HepG2 (cell line): Measurements from ENCODE around the gene EFHD2. TPM values are rescaled to one million over a fixed set of nuclear protein-coding genes. Genes with fewer than 3 reads are reported as not detected.

Experiments
- ELF3 ChIP-seq: IDR thresholded peaks from 2 replicates; pipeline ENCODE4 v1.6.1; 2016; ENCODE audit warnings: missing genetic modification reagents, missing compliant biosample characterization
- ETV6 ChIP-seq: sonication (generic); formaldehyde crosslinking; conservative IDR thresholded peaks from 2 replicates; pipeline ENCODE4 v1.4.0; 2020; ENCODE audit warnings: missing genetic modification reagents
- FOXP1 ChIP-seq, 2 experiments: fragments of 450-650 bp in 1 of 2; IDR thresholded peaks; 2 replicates each; pipeline ENCODE4 v1.6.1; 2017 to 2018; ENCODE audit warnings: antibody characterized with exemption in 1 of 2
- MIER3 ChIP-seq: IDR thresholded peaks from 2 replicates; pipeline ENCODE4 v1.6.1; 2016; ENCODE audit warnings: missing compliant biosample characterization, borderline replicate concordance
- NFATC3 ChIP-seq: sonication (generic); formaldehyde crosslinking; IDR thresholded peaks from 2 replicates; pipeline ENCODE4 v1.5.1; 2020; ENCODE audit warnings: mild to moderate bottlenecking, missing genetic modification reagents
- RXRB ChIP-seq: IDR thresholded peaks from 2 replicates; pipeline ENCODE4 v1.6.1; 2016; ENCODE audit warnings: borderline replicate concordance, missing genetic modification reagents, missing compliant biosample characterization
- SRY ChIP-seq: sonication (generic); formaldehyde crosslinking; IDR thresholded peaks from 2 replicates; pipeline ENCODE4 v1.8.0; 2022; ENCODE audit warnings: mild to moderate bottlenecking, missing genetic modification reagents
- TBX2 ChIP-seq: sonication (generic); formaldehyde crosslinking; IDR thresholded peaks from 2 replicates; pipeline ENCODE4 v1.5.0; 2020; ENCODE audit warnings: missing genetic modification reagents, mild to moderate bottlenecking, borderline replicate concordance
- TOE1 ChIP-seq: sonication (generic); formaldehyde crosslinking; IDR thresholded peaks from 2 replicates; pipeline ENCODE4 v1.4.0; 2020; ENCODE audit warnings: mild to moderate bottlenecking, missing genetic modification reagents
- ZMYM3 ChIP-seq: sonication (generic); formaldehyde crosslinking; IDR thresholded peaks from 2 replicates; pipeline ENCODE4 v1.5.1; 2020; ENCODE audit warnings: mild to moderate bottlenecking, missing genetic modification reagents
- ZNF558 ChIP-seq: sonication (generic); formaldehyde crosslinking; IDR thresholded peaks from 2 replicates; pipeline ENCODE4 v1.9.0; 2022; ENCODE audit warnings: mild to moderate bottlenecking, missing genetic modification reagents, borderline replicate concordance
- ZNF569 ChIP-seq: sonication (generic); formaldehyde crosslinking; IDR thresholded peaks from 2 replicates; pipeline ENCODE4 v1.5.0; 2020; ENCODE audit warnings: mild to moderate bottlenecking, missing genetic modification reagents, moderate library complexity, borderline replicate concordance
- ZSCAN31 ChIP-seq: sonication (generic); formaldehyde crosslinking; IDR thresholded peaks from 2 replicates; pipeline ENCODE4 v1.5.0; 2020; ENCODE audit warnings: low read depth, mild to moderate bottlenecking, missing genetic modification reagents
- polyA plus RNA-seq, 8 experiments: library from polyadenylated mRNA; depleted of rRNA in 3 of 8; stranded (reverse) in 7 of 8; unstranded in 1 of 8; fragments of >200 nt; fragmentation: Illumina TruSeq in 4 of 8; extraction: Trizol in 4 of 8; gene quantifications; 2 replicates each; pipeline versions ENCODE4 v1.2.1 to v1.2.3, GENCODE V29; 2011 to 2016; ENCODE audit warnings: low read depth in 4 of 8, missing spikeins in 1 of 8, mixed read lengths in 1 of 8; ENCODE audit not compliant: insufficient read depth in 1 of 8
- total RNA-seq, 5 experiments: library from RNA; depleted of rRNA; stranded (reverse); fragments of >200 nt; fragmentation: Illumina TruSeq; extraction: Trizol; gene quantifications; 2 replicates each; pipeline ENCODE4 v1.2.3, GENCODE V29; 2016; ENCODE audit warnings: low read depth in 1 of 5
- TF ChIP-seq, protein P1 (sequence below): sonication (generic); formaldehyde crosslinking; IDR thresholded peaks from 2 replicates; pipeline ENCODE4 v1.5.1; 2020; ENCODE audit warnings: mild to moderate bottlenecking, missing genetic modification reagents, moderate library complexity
- TF ChIP-seq, protein P2 (sequence below): conservative IDR thresholded peaks from 2 replicates; pipeline ENCODE4 v1.6.1; 2018; ENCODE audit warnings: missing genetic modification reagents
- TF ChIP-seq, protein P3 (sequence below): sonication (generic); formaldehyde crosslinking; IDR thresholded peaks from 2 replicates; pipeline ENCODE4 v1.9.0; 2021; ENCODE audit warnings: missing genetic modification reagents, mild to moderate bottlenecking, borderline replicate concordance
- TF ChIP-seq, protein P4 (sequence below): sonication (generic); formaldehyde crosslinking; IDR thresholded peaks from 2 replicates; pipeline ENCODE4 v1.5.0; 2020; ENCODE audit warnings: mild to moderate bottlenecking, missing genetic modification reagents, borderline replicate concordance
- TF ChIP-seq, protein P5 (sequence below): sonication (generic); formaldehyde crosslinking; IDR thresholded peaks from 2 replicates; pipeline ENCODE4 v1.5.1; 2020; ENCODE audit warnings: missing genetic modification reagents, mild to moderate bottlenecking, borderline replicate concordance

EFHD2 gene
- total and polyA plus RNA-seq, 2 of the 13 experiments (the other 11 are each of a cell fraction or from before 2014, with no cell fraction given), result 9.4 to 12.7 TPM

DNA sequence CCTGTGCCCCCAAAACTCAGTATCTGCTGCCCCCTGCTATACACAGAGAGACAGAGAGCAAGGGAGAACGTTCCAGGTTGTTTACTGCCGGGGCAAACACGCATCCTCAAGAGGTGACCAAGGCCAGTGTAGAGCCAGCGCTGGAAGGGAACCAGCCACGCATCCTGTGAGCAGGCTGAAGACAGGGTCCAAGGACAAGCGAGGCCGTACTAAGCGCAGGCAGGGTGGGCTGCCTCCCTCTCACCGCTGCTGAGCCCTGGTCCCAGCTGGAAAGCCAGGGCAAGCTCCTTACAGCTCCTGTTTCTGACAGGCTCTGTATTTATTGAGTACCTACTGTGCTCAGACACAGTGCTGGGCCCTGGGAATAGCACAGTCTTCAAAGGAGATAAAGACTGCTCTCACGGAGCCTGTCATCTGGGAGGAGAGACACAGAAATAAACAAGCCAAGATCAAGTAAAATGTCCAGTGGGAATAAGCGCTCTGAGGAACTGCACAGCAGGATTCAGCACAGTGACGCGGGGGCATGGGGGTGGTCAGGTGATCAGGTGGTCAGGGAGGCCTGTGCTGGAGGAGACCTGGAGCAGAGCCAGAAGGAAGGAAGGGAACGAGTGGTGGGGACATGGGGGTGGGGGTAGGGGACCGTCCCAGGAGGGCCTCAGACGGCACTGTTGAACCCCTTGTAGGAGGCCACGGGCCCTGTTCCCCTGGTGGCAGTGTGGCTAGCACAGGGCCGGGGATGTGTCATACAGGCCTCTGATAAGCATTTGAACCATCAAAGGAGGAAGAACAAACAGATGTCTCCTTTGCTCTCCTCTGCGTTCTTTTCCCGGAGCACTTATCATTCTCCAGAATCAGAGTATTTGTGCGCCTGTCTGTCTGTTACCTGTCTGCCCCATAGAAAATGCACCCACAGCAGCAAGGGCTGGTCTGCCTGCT is 37.8 kb upstream of the EFHD2 start (continued):
- TF ChIP-seq, protein P1, sequence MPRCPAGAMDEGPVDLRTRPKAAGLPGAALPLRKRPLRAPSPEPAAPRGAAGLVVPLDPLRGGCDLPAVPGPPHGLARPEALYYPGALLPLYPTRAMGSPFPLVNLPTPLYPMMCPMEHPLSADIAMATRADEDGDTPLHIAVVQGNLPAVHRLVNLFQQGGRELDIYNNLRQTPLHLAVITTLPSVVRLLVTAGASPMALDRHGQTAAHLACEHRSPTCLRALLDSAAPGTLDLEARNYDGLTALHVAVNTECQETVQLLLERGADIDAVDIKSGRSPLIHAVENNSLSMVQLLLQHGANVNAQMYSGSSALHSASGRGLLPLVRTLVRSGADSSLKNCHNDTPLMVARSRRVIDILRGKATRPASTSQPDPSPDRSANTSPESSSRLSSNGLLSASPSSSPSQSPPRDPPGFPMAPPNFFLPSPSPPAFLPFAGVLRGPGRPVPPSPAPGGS (CRISPR knock-in tag), result no peak
- TF ChIP-seq, protein P2, sequence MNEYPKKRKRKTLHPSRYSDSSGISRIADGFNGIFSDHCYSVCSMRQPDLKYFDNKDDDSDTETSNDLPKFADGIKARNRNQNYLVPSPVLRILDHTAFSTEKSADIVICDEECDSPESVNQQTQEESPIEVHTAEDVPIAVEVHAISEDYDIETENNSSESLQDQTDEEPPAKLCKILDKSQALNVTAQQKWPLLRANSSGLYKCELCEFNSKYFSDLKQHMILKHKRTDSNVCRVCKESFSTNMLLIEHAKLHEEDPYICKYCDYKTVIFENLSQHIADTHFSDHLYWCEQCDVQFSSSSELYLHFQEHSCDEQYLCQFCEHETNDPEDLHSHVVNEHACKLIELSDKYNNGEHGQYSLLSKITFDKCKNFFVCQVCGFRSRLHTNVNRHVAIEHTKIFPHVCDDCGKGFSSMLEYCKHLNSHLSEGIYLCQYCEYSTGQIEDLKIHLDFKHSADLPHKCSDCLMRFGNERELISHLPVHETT (CRISPR knock-in tag), result no peak
- TF ChIP-seq NFATC3 (CRISPR knock-in tag) (no peak), ZSCAN31 (CRISPR knock-in tag) (peak; percentile 49; the same call in 1 of the 2 replicates), FOXP1 (IDR thresholded peaks at IDR 0.05) (no peak), FOXP1 (CRISPR knock-in tag; IDR thresholded peaks at IDR 0.05) (peak; percentile 52), MIER3 (CRISPR knock-in tag) (no peak), ETV6 (no peak), TBX2 (CRISPR knock-in tag) (0 out of 2 replicates have a peak, but pooled peaks have one; percentile 14), ELF3 (CRISPR knock-in tag) (peak; percentile 62; the same call in 1 of the 2 replicates), ZNF558 (CRISPR knock-in tag) (0 out of 2 replicates have a peak, but pooled peaks have one; percentile 42), TOE1 (CRISPR knock-in tag) (no peak), SRY (CRISPR knock-in tag) (no peak), RXRB (CRISPR knock-in tag) (no peak), ZNF569 (no peak), ZMYM3 (CRISPR knock-in tag) (no peak; the same call in 1 of the 2 replicates)
- TF ChIP-seq, protein P3, sequence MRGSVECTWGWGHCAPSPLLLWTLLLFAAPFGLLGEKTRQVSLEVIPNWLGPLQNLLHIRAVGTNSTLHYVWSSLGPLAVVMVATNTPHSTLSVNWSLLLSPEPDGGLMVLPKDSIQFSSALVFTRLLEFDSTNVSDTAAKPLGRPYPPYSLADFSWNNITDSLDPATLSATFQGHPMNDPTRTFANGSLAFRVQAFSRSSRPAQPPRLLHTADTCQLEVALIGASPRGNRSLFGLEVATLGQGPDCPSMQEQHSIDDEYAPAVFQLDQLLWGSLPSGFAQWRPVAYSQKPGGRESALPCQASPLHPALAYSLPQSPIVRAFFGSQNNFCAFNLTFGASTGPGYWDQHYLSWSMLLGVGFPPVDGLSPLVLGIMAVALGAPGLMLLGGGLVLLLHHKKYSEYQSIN (CRISPR knock-in tag), result no peak
- TF ChIP-seq, protein P4, sequence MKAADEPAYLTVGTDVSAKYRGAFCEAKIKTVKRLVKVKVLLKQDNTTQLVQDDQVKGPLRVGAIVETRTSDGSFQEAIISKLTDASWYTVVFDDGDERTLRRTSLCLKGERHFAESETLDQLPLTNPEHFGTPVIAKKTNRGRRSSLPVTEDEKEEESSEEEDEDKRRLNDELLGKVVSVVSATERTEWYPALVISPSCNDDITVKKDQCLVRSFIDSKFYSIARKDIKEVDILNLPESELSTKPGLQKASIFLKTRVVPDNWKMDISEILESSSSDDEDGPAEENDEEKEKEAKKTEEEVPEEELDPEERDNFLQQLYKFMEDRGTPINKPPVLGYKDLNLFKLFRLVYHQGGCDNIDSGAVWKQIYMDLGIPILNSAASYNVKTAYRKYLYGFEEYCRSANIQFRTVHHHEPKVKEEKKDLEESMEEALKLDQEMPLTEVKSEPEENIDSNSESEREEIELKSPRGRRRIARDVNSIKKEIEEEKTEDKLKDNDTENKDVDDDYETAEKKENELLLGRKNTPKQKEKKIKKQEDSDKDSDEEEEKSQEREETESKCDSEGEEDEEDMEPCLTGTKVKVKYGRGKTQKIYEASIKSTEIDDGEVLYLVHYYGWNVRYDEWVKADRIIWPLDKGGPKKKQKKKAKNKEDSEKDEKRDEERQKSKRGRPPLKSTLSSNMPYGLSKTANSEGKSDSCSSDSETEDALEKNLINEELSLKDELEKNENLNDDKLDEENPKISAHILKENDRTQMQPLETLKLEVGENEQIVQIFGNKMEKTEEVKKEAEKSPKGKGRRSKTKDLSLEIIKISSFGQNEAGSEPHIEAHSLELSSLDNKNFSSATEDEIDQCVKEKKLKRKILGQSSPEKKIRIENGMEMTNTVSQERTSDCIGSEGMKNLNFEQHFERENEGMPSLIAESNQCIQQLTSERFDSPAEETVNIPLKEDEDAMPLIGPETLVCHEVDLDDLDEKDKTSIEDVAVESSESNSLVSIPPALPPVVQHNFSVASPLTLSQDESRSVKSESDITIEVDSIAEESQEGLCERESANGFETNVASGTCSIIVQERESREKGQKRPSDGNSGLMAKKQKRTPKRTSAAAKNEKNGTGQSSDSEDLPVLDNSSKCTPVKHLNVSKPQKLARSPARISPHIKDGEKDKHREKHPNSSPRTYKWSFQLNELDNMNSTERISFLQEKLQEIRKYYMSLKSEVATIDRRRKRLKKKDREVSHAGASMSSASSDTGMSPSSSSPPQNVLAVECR (CRISPR knock-in tag), result no peak
- TF ChIP-seq, protein P5, sequence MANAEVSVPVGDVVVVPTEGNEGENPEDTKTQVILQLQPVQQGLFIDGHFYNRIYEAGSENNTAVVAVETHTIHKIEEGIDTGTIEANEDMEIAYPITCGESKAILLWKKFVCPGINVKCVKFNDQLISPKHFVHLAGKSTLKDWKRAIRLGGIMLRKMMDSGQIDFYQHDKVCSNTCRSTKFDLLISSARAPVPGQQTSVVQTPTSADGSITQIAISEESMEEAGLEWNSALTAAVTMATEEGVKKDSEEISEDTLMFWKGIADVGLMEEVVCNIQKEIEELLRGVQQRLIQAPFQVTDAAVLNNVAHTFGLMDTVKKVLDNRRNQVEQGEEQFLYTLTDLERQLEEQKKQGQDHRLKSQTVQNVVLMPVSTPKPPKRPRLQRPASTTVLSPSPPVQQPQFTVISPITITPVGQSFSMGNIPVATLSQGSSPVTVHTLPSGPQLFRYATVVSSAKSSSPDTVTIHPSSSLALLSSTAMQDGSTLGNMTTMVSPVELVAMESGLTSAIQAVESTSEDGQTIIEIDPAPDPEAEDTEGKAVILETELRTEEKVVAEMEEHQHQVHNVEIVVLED (CRISPR knock-in tag), result no peak
